Activated CD4-positive, alpha-beta memory T cell treated with anti-CD3 and anti-CD28 coated beads for 36 hours (primary cell): ENCODE results near the gene ZCRB1. TPM values are rescaled to one million over a fixed set of nuclear protein-coding genes. Genes with fewer than 3 reads are reported as not detected.

Experiments used
- CTCF ChIA-PET: fragments of 350-600 bp; sonication (Branson Sonifier 250); formaldehyde crosslinking; loops from one replicate; lab custom pipeline; 2021; ENCODE audit warnings: antibody characterized with exemption, inconsistent platforms; lab: Charles Lee
- POLR2A ChIA-PET: fragments of 350-600 bp; sonication (Branson Sonifier 250); formaldehyde crosslinking; loops from one replicate; lab custom pipeline; 2021; ENCODE audit warnings: antibody characterized with exemption; lab: Charles Lee
- DNase-seq: peaks from one replicate; pipeline ENCODE4 v3.0.0-alpha.2; 2020
- H3K27ac Mint-ChIP-seq: one replicate; pipeline ENCODE4 v1.8.0; 2021; ENCODE audit warnings: mixed read lengths
- H3K27me3 Mint-ChIP-seq: one replicate; pipeline ENCODE4 v1.8.0; 2021; ENCODE audit warnings: mixed read lengths
- H3K36me3 Mint-ChIP-seq: one replicate; pipeline ENCODE4 v1.8.0; 2021; ENCODE audit warnings: mixed read lengths
- H3K4me1 Mint-ChIP-seq: one replicate; pipeline ENCODE4 v1.8.0; 2021; ENCODE audit warnings: low read depth, mixed read lengths
- H3K4me3 Mint-ChIP-seq: one replicate; pipeline ENCODE4 v1.8.0; 2021; ENCODE audit warnings: mild to moderate bottlenecking, mixed read lengths
- H3K9me3 Mint-ChIP-seq: one replicate; pipeline ENCODE4 v1.8.0; 2021; ENCODE audit warnings: mixed read lengths
- intact Hi-C: fragments of 100-400 bp; cut with micrococcal nuclease; formaldehyde crosslinking; loops from one replicate; pipeline ENCODE4 v1.15.1; 2023
- total RNA-seq, 2 experiments: library from RNA; stranded (reverse); gene quantifications; one replicate each; pipeline ENCODE4 v1.2.3, GENCODE V29; 2021

ZCRB1 gene
- total RNA-seq, 2 experiments from 2014 or later: 80.1 to 88.1 TPM

GRCh38 chr12:42296503-42297109 is 29.3 kb downstream of the ZCRB1 start:
- intact Hi-C loops: loop anchor here (5.0 kb wide), 2 partner anchors 34 to 199 kb away; no protein-coding TSS in a partner anchor
- DNase-seq: no peak
- Mint-ChIP-seq H3K27me3 (no peaks in the 10 kb centered on the region), H3K4me3 (no peak overlapping the region), H3K36me3 (no peaks in the 10 kb centered on the region), H3K27ac (no peak overlapping the region), H3K9me3 (no peaks in the 10 kb centered on the region), H3K4me1 (peaks cover 17% of the 10 kb centered on the region)
- ChIA-PET POLR2A (no interaction called here), CTCF (interaction anchor here (0.6 to 1.7 kb wide), 10 partner anchors 8 to 275 kb away, joined by 3 to 5 read pairs (median 4); no protein-coding TSS in a partner anchor)

- ChIA-PET POLR2A (no interaction called here), CTCF (no interaction called here)
- DNase-seq: no peak
- H3K36me3 Mint-ChIP-seq: no peaks in the 10 kb centered on the region
- no peak overlapping the region for H3K27ac Mint-ChIP-seq
- peaks cover 4% of the 10 kb centered on the region for H3K27me3 Mint-ChIP-seq
- intact Hi-C loops: no loop called here
- no peaks in the 10 kb centered on the region for H3K4me1 Mint-ChIP-seq
- no peak overlapping the region for H3K4me3 Mint-ChIP-seq
- H3K9me3 Mint-ChIP-seq: no peaks in the 10 kb centered on the region
These were observed 34.2 kb downstream of the ZCRB1 start for GRCh38 chr12:42291680-42292079.

GRCh38 chr12:42288544-42288943 is 37.4 kb downstream of the ZCRB1 start:
- no peak overlapping the region for H3K27ac Mint-ChIP-seq
- CTCF ChIA-PET: no interaction called here
- DNase-seq: no peak
- intact Hi-C loops: no loop called here
- H3K36me3 Mint-ChIP-seq: no peaks in the 10 kb centered on the region
- H3K27me3 Mint-ChIP-seq: peaks cover 4% of the 10 kb centered on the region
- peaks cover 2% of the 10 kb centered on the region for H3K4me1 Mint-ChIP-seq
- POLR2A ChIA-PET: no interaction called here
- no peaks in the 10 kb centered on the region for H3K9me3 Mint-ChIP-seq
- no peak overlapping the region for H3K4me3 Mint-ChIP-seq

GRCh38 chr12:42286741-42287140 is 39.2 kb downstream of the ZCRB1 start:
- intact Hi-C loops: no loop called here
- Mint-ChIP-seq H3K36me3 (no peaks in the 10 kb centered on the region), H3K4me3 (no peak overlapping the region), H3K27me3 (peaks cover 4% of the 10 kb centered on the region), H3K9me3 (no peaks in the 10 kb centered on the region), H3K27ac (no peak overlapping the region), H3K4me1 (peaks cover 2% of the 10 kb centered on the region)
- DNase-seq: no peak
- ChIA-PET POLR2A (no interaction called here), CTCF (no interaction called here)

GRCh38 chr12:42285431-42285830 is 40.5 kb downstream of the ZCRB1 start:
- POLR2A ChIA-PET: no interaction called here

GRCh38 chr12:42284876-42285275 is 41.0 kb downstream of the ZCRB1 start:
- POLR2A ChIA-PET: no interaction called here
- no peaks in the 10 kb centered on the region for H3K36me3 Mint-ChIP-seq
- intact Hi-C loops: no loop called here

More at GRCh38 chr12:42285431-42285830, 40.5 kb downstream of the ZCRB1 start:
- intact Hi-C loops: no loop called here
- DNase-seq: no peak
- CTCF ChIA-PET: interaction anchor here (0.9 kb wide), 1 partner anchor 11 kb away, joined by 4 read pairs; no protein-coding TSS in a partner anchor
- Mint-ChIP-seq H3K9me3 (no peaks in the 10 kb centered on the region), H3K27ac (no peak overlapping the region), H3K4me1 (peaks cover 2% of the 10 kb centered on the region), H3K36me3 (no peaks in the 10 kb centered on the region), H3K27me3 (peaks cover 4% of the 10 kb centered on the region), H3K4me3 (no peak overlapping the region)

GRCh38 chr12:42284157-42284556 is 41.7 kb downstream of the ZCRB1 start:
- DNase-seq: no peak
- no peaks in the 10 kb centered on the region for H3K9me3 Mint-ChIP-seq
- ChIA-PET CTCF (interaction anchor here (1.1 kb wide), 1 partner anchor 44 kb away, joined by 5 read pairs; no protein-coding TSS in a partner anchor), POLR2A (no interaction called here)
- no peak overlapping the region for H3K4me3 Mint-ChIP-seq
- H3K27ac Mint-ChIP-seq: no peak overlapping the region
- H3K4me1 Mint-ChIP-seq: peaks cover 2% of the 10 kb centered on the region
- peaks cover 4% of the 10 kb centered on the region for H3K27me3 Mint-ChIP-seq
- no peaks in the 10 kb centered on the region for H3K36me3 Mint-ChIP-seq
- intact Hi-C loops: no loop called here

More at GRCh38 chr12:42284876-42285275, 41.0 kb downstream of the ZCRB1 start:
- Mint-ChIP-seq H3K4me1 (peaks cover 2% of the 10 kb centered on the region), H3K4me3 (no peak overlapping the region), H3K9me3 (no peaks in the 10 kb centered on the region), H3K27me3 (peaks cover 4% of the 10 kb centered on the region), H3K27ac (no peak overlapping the region)
- CTCF ChIA-PET: interaction anchor here (0.9 to 1.1 kb wide), 2 partner anchors 11 to 45 kb away, joined by 4 to 5 read pairs; no protein-coding TSS in a partner anchor
- no peak for DNase-seq

- DNase-seq: no peak
- Mint-ChIP-seq H3K27ac (no peak overlapping the region), H3K4me3 (no peak overlapping the region), H3K4me1 (peaks cover 2% of the 10 kb centered on the region), H3K9me3 (no peaks in the 10 kb centered on the region), H3K36me3 (peaks cover under 1% of the 10 kb centered on the region), H3K27me3 (peaks cover 4% of the 10 kb centered on the region)
- intact Hi-C loops: no loop called here
- CTCF ChIA-PET: interaction anchor here (1.1 kb wide), 1 partner anchor 44 kb away, joined by 5 read pairs; no protein-coding TSS in a partner anchor
- POLR2A ChIA-PET: no interaction called here
These were observed 42.2 kb downstream of the ZCRB1 start for GRCh38 chr12:42283739-42284138.

GRCh38 chr12:42282294-42282693 is 43.6 kb downstream of the ZCRB1 start:
- POLR2A ChIA-PET: no interaction called here
- Mint-ChIP-seq H3K27ac (no peak overlapping the region), H3K4me1 (peaks cover 2% of the 10 kb centered on the region), H3K27me3 (peaks cover 1% of the 10 kb centered on the region), H3K36me3 (peaks cover 1% of the 10 kb centered on the region), H3K4me3 (no peak overlapping the region), H3K9me3 (no peaks in the 10 kb centered on the region)
- no peak for DNase-seq
- intact Hi-C loops: no loop called here
- CTCF ChIA-PET: interaction anchor here (0.8 to 1.4 kb wide), 2 partner anchors 26 to 50 kb away, joined by 4 read pairs; no protein-coding TSS in a partner anchor

- intact Hi-C loops: no loop called here
- no peak overlapping the region for H3K4me3 Mint-ChIP-seq
- no peaks in the 10 kb centered on the region for H3K9me3 Mint-ChIP-seq
- peaks cover 1% of the 10 kb centered on the region for H3K27me3 Mint-ChIP-seq
- CTCF ChIA-PET: interaction anchor here (0.8 to 1.4 kb wide), 2 partner anchors 26 to 50 kb away, joined by 4 read pairs; no protein-coding TSS in a partner anchor
- DNase-seq: no peak
- POLR2A ChIA-PET: no interaction called here
- H3K36me3 Mint-ChIP-seq: peaks cover 1% of the 10 kb centered on the region
- H3K4me1 Mint-ChIP-seq: peaks cover 2% of the 10 kb centered on the region
- no peak overlapping the region for H3K27ac Mint-ChIP-seq
These were observed 44.0 kb downstream of the ZCRB1 start for GRCh38 chr12:42281844-42282243.

- H3K4me1 Mint-ChIP-seq: peaks cover 2% of the 10 kb centered on the region
- CTCF ChIA-PET: interaction anchor here (0.8 to 1.4 kb wide), 2 partner anchors 25 to 51 kb away, joined by 4 read pairs; no protein-coding TSS in a partner anchor
- peaks cover 1% of the 10 kb centered on the region for H3K27me3 Mint-ChIP-seq
- peaks cover 1% of the 10 kb centered on the region for H3K36me3 Mint-ChIP-seq
- no peak overlapping the region for H3K27ac Mint-ChIP-seq
- DNase-seq: no peak
- intact Hi-C loops: no loop called here
- H3K4me3 Mint-ChIP-seq: no peak overlapping the region
- POLR2A ChIA-PET: no interaction called here
- no peaks in the 10 kb centered on the region for H3K9me3 Mint-ChIP-seq
These were observed 44.6 kb downstream of the ZCRB1 start for GRCh38 chr12:42281278-42281677.

GRCh38 chr12:42278128-42278510 is 47.8 kb downstream of the ZCRB1 start:
- Mint-ChIP-seq H3K4me1 (no peaks in the 10 kb centered on the region), H3K9me3 (no peaks in the 10 kb centered on the region), H3K27ac (no peak overlapping the region), H3K36me3 (peaks cover 1% of the 10 kb centered on the region), H3K27me3 (peaks cover 1% of the 10 kb centered on the region), H3K4me3 (no peak overlapping the region)
- intact Hi-C loops: no loop called here
- ChIA-PET CTCF (no interaction called here), POLR2A (no interaction called here)
- DNase-seq: no peak
